NCI-H748 (cell line): ENCODE measurements around the gene DRC7.
A peak's percentile ranks its signal among the peaks of the same experiment; 100 is the strongest.
"Not testable (repeated sequence)": the region's sequence is repeated elsewhere in the genome, so short reads cannot be mapped to it uniquely, and the experiment has no call there.

Experiments used
- DNase-seq: peaks from one replicate; lab custom pipeline; 2025; ENCODE audit not compliant: unreplicated experiment; lab: John Stamatoyannopoulos, UW

DRC7 gene

GRCh38 chr16:57760357-57761160 lies 66.0 kb downstream of the DRC7 start:
- no peak for DNase-seq

GRCh38 chr16:57761301-57761700 lies 66.7 kb downstream of the DRC7 start:
- no peak for DNase-seq

GRCh38 chr16:57761957-57762356 lies 67.4 kb downstream of the DRC7 start:
- no peak for DNase-seq

GRCh38 chr16:57762365-57763040 lies 67.9 kb downstream of the DRC7 start:
- DNase-seq = no peak

- DNase-seq = no peak
These were observed 68.8 kb downstream of the DRC7 start for GRCh38 chr16:57763285-57764005.

- no peak for DNase-seq
These were observed 69.4 kb downstream of the DRC7 start for GRCh38 chr16:57764006-57764340.

- DNase-seq = no peak
These were observed 69.9 kb downstream of the DRC7 start for GRCh38 chr16:57764341-57765159.

- no peak for DNase-seq
These were observed 70.6 kb downstream of the DRC7 start for GRCh38 chr16:57765160-57765728.

GRCh38 chr16:57766714-57767348 lies 72.2 kb downstream of the DRC7 start:
- no peak for DNase-seq

GRCh38 chr16:57769541-57770145 lies 75.0 kb downstream of the DRC7 start:
- DNase-seq = no peak

GRCh38 chr16:57770361-57770760 lies 75.8 kb downstream of the DRC7 start:
- no peak for DNase-seq

- no peak for DNase-seq
These were observed 76.7 kb downstream of the DRC7 start for GRCh38 chr16:57771141-57771785.

GRCh38 chr16:57773019-57773418 lies 78.4 kb downstream of the DRC7 start:
- DNase-seq = peak; percentile 12

- DNase-seq = no peak
These were observed 79.2 kb downstream of the DRC7 start for GRCh38 chr16:57773655-57774295.

GRCh38 chr16:57774705-57775285 lies 80.2 kb downstream of the DRC7 start:
- DNase-seq = no peak

GRCh38 chr16:57775661-57776469 lies 81.3 kb downstream of the DRC7 start:
- DNase-seq = peak; percentile 87

GRCh38 chr16:57778658-57779057 lies 84.1 kb downstream of the DRC7 start:
- no peak for DNase-seq

GRCh38 chr16:57779836-57780235 lies 85.2 kb downstream of the DRC7 start:
- not testable (repeated sequence) for DNase-seq
